HG03064 (cell line): ENCODE data around the gene FEN1.

Experiments used
- ATAC-seq: cut with Tn5 transposase; IDR thresholded peaks from one replicate; pipeline ENCODE4 v1.9.1; 2021; ENCODE audit warnings: low read depth; ENCODE audit not compliant: unreplicated experiment

The FEN1 gene

DNA sequence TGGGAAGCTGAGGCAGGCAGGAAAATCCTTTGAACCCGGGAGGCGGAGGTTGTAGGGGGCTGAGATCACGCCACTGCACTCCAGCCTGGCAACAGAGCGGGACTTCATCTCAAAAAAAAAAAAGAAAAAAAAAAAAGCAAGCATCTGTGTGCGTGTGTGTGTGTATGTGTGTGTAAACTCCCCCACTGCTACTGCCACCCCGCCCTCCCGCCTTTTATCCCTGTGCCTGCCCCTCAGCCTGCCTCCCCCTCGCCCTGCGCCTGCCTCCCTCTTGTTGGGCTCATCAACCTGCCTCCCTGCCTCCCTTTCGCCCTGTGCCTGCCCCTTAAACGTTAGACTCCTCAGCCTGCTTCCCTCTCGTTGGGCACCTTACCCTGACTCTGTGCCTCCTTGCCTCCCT lies 18.3 kb upstream of the FEN1 start:
- ATAC-seq = no peak

DNA sequence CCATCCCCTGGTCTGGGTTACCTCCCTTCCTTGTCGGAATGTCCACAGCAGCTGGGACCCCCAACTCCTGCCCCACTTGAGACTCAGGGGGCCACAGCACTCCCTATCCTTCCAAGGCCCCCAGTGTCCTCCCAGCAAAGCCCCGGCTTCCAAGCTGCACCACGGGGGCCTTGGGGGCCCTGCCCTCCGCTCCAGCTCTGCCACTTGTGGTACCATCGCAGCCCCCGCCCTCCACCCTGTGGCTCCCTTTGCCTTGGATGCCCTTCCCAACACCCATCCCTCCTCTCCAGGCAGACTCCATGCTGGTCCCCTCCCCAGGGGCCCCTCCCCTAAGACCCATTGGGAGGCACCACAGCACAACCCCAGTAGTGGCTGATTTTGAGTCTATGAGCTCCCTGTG lies 17.6 kb upstream of the FEN1 start:
- ATAC-seq = no peak

DNA sequence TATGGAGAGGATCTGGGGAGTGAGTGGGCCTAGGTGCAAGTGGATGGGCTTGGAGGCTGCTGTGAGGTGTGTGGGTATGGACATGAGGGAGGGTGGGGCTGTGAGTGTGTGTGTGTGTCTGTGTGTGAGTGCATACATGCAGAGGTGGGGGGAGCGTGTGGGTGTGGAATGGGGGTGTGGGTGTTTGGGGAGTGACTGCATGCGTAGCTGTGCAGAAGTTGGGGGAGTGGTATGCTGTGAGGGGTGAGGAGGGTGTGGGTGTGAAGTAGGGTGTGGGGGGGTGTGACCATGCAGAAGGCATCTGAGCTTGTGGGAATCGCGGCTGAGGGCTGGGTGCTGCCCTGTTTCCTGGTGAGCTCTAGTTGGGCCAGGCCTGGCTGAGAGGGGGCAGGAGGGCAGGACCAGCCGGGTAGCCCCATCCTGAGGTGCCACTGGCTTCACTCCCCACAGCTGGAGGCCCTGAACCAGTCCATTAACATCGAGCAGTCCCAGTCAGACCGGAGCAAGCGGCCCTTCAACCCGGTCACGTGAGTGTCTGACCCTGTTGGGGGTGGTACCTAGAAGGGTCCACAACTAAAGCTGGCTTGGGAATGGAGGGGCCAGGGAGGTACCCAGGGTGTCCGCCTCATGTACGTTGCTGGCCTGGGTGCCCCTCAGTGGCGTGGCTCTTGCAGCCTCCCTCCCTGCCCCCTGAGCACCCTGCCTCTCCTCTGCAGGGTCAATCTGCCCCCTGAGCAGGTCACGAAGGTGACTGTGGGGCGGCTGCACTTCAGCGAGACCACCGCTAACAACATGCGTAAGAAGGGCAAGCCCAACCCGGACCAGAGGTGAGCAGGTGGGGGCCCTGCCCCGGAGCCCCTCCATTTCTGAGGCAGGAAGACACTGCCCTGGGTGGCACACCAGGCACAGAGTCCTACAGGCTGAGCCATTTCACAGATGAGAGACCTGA lies 16.8 kb upstream of the FEN1 start:
- no peak for ATAC-seq

- ATAC-seq = no peak
These were observed 16.1 kb upstream of the FEN1 start for GRCh38 chr11:61776561-61777075.

- ATAC-seq = no peak
These were observed 15.2 kb upstream of the FEN1 start for GRCh38 chr11:61777234-61778090.

- no peak for ATAC-seq
These were observed 14.3 kb upstream of the FEN1 start for GRCh38 chr11:61778357-61778886.

GRCh38 chr11:61778920-61779650 lies 13.6 kb upstream of the FEN1 start:
- no peak for ATAC-seq

DNA sequence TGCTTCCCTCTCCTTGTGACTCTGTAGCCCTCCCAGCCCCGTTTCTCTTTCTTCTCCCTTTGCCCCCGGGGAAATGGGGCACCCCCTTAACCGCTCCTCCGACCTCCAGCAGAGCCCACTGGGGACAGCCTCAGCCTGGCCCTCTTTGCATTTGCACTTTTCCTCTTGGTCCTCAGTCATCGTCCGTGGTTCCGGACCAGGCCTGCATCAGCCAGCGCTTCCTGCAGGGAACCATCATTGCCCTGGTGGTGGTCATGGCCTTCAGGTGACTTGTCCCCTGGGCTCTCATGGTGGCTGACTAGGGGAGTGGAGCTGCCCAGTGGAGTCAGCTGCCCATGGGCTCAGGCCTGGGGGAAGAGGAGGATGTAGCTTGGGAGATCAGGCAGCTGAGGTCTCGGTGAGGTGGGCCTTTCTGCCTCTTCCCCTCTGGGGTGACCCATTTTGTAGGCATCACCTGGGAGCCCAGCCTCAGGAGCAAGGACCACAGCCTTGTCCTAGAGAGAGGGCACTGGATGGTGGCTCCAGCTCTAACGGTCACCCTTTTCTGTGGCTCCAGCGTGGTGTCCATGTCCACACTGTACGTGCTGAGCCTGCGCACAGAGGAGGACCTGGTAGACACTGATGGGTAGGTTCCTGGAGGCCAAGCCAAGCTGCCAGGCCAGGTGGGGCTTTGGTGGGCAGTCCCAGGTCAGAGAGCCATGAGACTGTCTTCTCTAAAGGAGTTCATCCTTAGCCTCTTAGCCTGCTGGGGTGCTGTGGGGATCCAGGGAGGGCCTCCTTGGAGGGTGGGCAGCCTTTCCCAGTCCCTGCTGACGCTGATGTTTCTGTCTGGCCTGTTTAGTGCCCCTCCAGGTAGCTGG lies 12.8 kb upstream of the FEN1 start:
- no peak for ATAC-seq

DNA sequence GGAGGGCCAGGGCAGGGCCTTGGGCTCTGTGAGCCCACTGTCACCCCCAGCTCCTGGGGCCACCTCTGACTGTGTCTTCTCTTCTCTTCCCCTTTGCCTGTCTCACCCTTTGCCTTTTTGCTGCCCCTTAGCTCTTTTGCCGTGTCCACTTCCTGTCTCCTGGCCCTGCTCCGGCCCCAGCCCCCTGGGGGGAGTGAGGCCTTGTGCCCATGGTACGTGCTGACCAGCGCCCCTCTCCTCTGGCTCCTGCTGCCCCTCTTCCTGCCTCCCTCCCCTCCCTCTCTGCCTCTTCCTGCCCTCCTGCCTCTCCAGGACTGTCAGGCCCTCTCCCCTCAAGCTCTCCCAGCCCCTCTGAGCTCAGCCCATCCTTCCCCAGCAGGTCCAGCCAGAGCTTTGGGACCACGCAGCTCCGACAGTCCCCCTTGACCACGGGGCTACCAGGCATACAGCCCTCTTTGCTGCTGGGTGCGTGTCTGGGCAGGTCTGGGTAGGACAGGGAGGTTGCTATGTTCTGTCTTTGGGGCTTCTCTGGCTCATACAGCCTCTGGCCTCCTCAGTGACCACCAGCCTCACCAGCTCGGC lies 12.0 kb upstream of the FEN1 start:
- no peak for ATAC-seq

- ATAC-seq = no peak
These were observed 11.1 kb upstream of the FEN1 start for GRCh38 chr11:61781585-61781984.

DNA sequence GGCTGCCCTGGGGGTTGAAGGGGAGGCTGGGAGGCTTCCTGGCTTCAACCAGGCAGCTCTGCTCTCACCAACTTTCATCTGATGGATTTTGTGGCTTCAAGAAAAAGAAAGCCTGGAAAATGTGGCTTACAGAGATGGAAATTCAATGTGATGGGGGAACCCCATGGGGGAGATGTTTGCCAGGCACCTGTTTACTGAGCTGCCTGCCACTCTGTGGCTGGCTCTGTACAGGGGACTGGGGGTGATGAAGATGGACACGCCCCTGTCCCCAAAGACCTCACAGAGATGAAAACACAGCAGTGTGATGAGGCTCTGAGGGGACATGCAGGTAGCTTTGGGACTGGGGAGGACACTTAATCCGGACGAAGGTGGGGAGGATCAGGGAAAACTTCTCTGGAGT lies 10.4 kb upstream of the FEN1 start:
- no peak for ATAC-seq

GRCh38 chr11:61782841-61783240 lies 9.9 kb upstream of the FEN1 start:
- no peak for ATAC-seq

DNA sequence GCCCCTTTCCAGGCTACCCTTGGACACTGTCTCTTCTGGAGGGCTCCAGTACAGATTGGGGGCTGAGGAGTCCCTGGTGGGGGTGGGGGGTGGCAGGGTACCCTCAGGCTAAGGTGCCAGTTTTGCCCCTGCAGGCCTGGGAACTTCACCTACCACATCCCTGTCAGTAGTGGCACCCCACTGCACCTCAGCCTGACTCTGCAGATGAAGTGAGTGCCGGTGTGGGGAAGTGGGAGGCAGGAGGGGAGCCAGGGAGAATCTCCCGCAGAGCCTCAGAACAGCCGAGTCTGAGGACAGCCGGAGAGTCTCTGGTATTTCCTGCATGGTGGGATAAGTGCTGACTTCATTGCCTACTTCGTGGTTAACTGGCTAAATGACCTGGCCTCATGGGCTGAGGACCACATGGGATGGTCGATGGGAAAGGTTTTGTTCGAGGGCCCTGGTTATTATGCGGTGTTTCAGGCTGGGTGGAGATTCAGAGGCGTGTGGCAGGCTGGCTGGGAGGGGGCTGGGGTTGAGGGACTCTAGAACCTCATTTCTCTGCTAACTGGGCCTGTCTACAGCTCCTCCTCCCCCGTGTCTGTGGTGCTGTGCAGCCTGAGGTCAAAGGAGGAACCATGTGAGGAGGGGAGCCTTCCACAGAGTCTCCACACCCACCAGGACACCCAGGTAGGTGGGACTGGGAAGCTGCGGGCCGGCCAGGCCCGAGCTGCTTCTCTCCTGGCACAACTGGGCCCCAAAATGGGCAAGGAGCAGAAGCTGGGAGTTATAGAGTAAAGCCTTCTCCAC lies 8.8 kb upstream of the FEN1 start:
- no peak for ATAC-seq

GRCh38 chr11:61784506-61784805 lies 8.3 kb upstream of the FEN1 start:
- no peak for ATAC-seq

GRCh38 chr11:61785837-61786402 lies 6.8 kb upstream of the FEN1 start:
- no peak for ATAC-seq

DNA sequence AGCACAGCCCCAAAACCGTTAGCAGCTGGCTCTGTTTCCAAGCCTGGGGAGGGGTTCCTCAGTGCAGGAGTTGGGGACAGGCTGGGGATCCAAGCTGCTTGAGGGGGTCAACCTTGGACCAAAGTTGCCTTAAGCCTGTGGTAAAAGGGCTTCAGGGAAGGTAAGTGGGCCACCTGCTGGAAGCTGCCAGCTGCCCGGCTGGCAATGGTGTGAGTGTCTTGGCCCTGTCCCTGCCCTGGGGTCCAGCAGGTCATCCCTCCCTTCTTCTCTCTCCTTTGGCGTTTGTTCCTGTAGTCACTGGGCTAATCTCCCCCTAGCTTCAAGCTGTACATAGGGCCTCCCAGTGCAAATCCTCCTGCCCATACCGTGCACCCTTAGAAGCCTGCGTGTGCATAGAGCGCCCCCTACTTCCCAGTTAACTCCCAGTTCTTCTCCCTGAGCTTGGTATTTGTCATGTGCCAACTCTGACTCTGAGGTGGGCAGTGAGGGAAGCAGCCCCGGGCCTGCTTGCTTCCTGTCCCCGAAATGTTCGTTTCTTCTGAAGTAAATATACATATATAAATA lies 4.7 kb upstream of the FEN1 start:
- ATAC-seq = no peak

GRCh38 chr11:61791737-61792309 lies 888 bp upstream of the FEN1 start:
- ATAC-seq = peak; percentile 25
